ENCODE results near the gene MYOF.

GRCh38 chr10:93478873-93479272 is 3.3 kb downstream of the MYOF start:
- no peak for TF ChIP-seq CTCF (IDR thresholded peaks at IDR 0.05)
- no peak for TF ChIP-seq POLR2A (IDR thresholded peaks at IDR 0.05)
